HepG2 (cell line): ENCODE data around the gene TRPC1. TPM values are rescaled to one million over a fixed set of nuclear protein-coding genes. Genes with fewer than 3 reads are reported as not detected.

Experiments
- HMG20A ChIP-seq: IDR thresholded peaks from 2 replicates; pipeline ENCODE4 v1.6.1; 2016; ENCODE audit warnings: borderline replicate concordance
- KDM3A ChIP-seq: IDR thresholded peaks from 2 replicates; pipeline ENCODE4 v1.6.1; 2018; ENCODE audit warnings: low read depth, missing compliant biosample characterization
- RELA ChIP-seq: sonication (generic); formaldehyde crosslinking; IDR thresholded peaks from 2 replicates; pipeline ENCODE4 v1.4.0; 2020; ENCODE audit warnings: missing genetic modification reagents
- ZNF703 ChIP-seq: sonication (generic); formaldehyde crosslinking; IDR thresholded peaks from 2 replicates; pipeline ENCODE4 v1.5.1; 2020; ENCODE audit warnings: missing genetic modification reagents, mild to moderate bottlenecking, moderate library complexity, borderline replicate concordance
- ZNF737 ChIP-seq: sonication (generic); formaldehyde crosslinking; IDR thresholded peaks from 2 replicates; pipeline ENCODE4 v1.5.0; 2020; ENCODE audit warnings: missing genetic modification reagents, mild to moderate bottlenecking, borderline replicate concordance
- polyA plus RNA-seq, 8 experiments: library from polyadenylated mRNA; depleted of rRNA in 3 of 8; stranded (reverse) in 7 of 8; unstranded in 1 of 8; fragments of >200 nt; fragmentation: Illumina TruSeq in 4 of 8; extraction: Trizol in 4 of 8; gene quantifications; 2 replicates each; pipeline versions ENCODE4 v1.2.1 to v1.2.3, GENCODE V29; 2011 to 2016; ENCODE audit warnings: low read depth in 4 of 8, missing spikeins in 1 of 8, mixed read lengths in 1 of 8; ENCODE audit not compliant: insufficient read depth in 1 of 8
- total RNA-seq, 5 experiments: library from RNA; depleted of rRNA; stranded (reverse); fragments of >200 nt; fragmentation: Illumina TruSeq; extraction: Trizol; gene quantifications; 2 replicates each; pipeline ENCODE4 v1.2.3, GENCODE V29; 2016; ENCODE audit warnings: low read depth in 1 of 5
- TF ChIP-seq, protein P1 (sequence below): sonication (generic); formaldehyde crosslinking; IDR thresholded peaks from 2 replicates; pipeline ENCODE4 v1.5.1; 2020; ENCODE audit warnings: missing genetic modification reagents, mild to moderate bottlenecking, borderline replicate concordance
- TF ChIP-seq, protein P2 (sequence below): sonication (generic); formaldehyde crosslinking; IDR thresholded peaks from one replicate; pipeline ENCODE4 v1.5.1; 2020; ENCODE audit warnings: mild to moderate bottlenecking, missing genetic modification reagents; ENCODE audit errors: not compliant biosample characterization
- TF ChIP-seq, protein P3 (sequence below): sonication (generic); formaldehyde crosslinking; IDR thresholded peaks from 2 replicates; pipeline ENCODE4 v1.8.0; 2022; ENCODE audit warnings: missing genetic modification reagents, mild to moderate bottlenecking, borderline replicate concordance
- TF ChIP-seq, protein P4 (sequence below): sonication (generic); formaldehyde crosslinking; IDR thresholded peaks from 2 replicates; pipeline ENCODE4 v1.9.0; 2021; ENCODE audit warnings: missing genetic modification reagents, borderline replicate concordance
- TF ChIP-seq, protein P5 (sequence below): sonication (generic); formaldehyde crosslinking; IDR thresholded peaks from 2 replicates; pipeline ENCODE4 v1.5.1; 2020; ENCODE audit warnings: mild to moderate bottlenecking, missing genetic modification reagents

TRPC1 gene
- total and polyA plus RNA-seq, 2 of the 13 experiments (the other 11 are each of a cell fraction or from before 2014, with no cell fraction given) = 10.8 to 13.1 TPM

DNA sequence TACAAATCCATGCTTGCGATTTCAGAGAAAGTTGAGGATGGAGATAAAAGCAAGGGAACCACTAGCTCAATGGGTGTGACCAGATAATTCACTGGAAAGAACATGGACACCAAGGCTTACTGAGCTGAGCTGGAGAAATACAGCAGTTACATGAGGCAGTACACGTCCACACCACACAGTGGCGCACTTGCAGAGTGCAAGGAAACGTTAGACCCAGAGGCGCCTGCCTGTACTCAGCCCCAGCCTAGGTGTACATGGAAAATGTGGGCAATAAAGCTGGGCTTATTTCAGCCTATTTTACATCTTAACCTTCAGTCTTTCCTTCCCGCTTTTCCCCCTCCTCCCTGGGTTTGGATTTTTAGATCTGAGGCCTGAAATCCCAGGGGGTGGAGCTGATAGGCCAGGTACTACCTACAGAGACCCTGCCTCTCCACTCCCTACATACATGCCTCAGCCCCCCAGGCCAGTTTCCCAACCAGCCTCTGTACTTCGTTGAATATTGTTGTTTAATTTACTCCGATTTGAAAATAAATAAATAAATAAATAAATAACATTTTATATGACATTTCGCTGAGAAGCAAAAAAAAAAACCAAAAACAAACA is 105.0 kb downstream of the TRPC1 start (continued):
- TF ChIP-seq, protein P1, sequence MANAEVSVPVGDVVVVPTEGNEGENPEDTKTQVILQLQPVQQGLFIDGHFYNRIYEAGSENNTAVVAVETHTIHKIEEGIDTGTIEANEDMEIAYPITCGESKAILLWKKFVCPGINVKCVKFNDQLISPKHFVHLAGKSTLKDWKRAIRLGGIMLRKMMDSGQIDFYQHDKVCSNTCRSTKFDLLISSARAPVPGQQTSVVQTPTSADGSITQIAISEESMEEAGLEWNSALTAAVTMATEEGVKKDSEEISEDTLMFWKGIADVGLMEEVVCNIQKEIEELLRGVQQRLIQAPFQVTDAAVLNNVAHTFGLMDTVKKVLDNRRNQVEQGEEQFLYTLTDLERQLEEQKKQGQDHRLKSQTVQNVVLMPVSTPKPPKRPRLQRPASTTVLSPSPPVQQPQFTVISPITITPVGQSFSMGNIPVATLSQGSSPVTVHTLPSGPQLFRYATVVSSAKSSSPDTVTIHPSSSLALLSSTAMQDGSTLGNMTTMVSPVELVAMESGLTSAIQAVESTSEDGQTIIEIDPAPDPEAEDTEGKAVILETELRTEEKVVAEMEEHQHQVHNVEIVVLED = no peak
- TF ChIP-seq ZNF737 (CRISPR knock-in tag) (no peak), RELA (CRISPR knock-in tag) (no peak), ZNF703 (CRISPR knock-in tag) (no peak), KDM3A (CRISPR knock-in tag) (no peak), HMG20A (CRISPR knock-in tag) (no peak; the same call in 1 of the 2 replicates)
- TF ChIP-seq, protein P2, sequence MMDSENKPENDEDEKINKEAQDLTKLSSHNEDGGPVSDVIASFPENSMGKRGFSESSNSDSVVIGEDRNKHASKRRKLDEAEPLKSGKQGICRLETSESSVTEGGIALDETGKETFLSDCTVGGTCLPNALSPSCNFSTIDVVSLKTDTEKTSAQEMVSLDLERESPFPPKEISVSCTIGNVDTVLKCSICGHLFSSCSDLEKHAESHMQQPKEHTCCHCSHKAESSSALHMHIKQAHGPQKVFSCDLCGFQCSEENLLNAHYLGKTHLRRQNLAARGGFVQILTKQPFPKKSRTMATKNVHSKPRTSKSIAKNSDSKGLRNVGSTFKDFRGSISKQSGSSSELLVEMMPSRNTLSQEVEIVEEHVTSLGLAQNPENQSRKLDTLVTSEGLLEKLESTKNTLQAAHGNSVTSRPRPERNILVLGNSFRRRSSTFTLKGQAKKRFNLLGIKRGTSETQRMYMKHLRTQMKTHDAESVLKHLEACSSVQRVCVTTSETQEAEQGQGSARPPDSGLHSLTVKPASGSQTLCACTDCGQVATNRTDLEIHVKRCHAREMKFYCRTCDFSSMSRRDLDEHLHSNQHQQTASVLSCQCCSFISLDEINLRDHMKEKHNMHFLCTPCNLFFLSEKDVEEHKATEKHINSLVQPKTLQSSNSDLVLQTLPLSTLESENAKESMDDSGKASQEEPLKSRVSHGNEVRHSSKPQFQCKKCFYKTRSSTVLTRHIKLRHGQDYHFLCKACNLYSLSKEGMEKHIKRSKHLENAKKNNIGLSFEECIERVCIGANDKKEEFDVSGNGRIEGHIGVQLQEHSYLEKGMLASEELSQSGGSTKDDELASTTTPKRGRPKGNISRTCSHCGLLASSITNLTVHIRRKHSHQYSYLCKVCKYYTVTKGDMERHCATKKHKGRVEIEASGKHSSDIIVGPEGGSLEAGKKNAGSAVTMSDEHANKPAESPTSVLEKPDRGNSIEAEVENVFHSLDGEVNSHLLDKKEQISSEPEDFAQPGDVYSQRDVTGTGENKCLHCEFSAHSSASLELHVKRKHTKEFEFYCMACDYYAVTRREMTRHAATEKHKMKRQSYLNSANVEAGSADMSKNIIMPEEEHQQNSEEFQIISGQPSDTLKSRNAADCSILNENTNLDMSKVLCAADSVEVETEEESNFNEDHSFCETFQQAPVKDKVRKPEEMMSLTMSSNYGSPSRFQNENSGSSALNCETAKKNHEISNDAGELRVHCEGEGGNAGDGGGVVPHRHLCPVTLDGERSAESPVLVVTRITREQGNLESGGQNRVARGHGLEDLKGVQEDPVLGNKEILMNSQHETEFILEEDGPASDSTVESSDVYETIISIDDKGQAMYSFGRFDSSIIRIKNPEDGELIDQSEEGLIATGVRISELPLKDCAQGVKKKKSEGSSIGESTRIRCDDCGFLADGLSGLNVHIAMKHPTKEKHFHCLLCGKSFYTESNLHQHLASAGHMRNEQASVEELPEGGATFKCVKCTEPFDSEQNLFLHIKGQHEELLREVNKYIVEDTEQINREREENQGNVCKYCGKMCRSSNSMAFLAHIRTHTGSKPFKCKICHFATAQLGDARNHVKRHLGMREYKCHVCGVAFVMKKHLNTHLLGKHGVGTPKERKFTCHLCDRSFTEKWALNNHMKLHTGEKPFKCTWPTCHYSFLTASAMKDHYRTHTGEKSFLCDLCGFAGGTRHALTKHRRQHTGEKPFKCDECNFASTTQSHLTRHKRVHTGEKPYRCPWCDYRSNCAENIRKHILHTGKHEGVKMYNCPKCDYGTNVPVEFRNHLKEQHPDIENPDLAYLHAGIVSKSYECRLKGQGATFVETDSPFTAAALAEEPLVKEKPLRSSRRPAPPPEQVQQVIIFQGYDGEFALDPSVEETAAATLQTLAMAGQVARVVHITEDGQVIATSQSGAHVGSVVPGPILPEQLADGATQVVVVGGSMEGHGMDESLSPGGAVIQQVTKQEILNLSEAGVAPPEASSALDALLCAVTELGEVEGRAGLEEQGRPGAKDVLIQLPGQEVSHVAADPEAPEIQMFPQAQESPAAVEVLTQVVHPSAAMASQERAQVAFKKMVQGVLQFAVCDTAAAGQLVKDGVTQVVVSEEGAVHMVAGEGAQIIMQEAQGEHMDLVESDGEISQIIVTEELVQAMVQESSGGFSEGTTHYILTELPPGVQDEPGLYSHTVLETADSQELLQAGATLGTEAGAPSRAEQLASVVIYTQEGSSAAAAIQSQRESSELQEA (CRISPR knock-in tag) = no peak
- TF ChIP-seq, protein P3, sequence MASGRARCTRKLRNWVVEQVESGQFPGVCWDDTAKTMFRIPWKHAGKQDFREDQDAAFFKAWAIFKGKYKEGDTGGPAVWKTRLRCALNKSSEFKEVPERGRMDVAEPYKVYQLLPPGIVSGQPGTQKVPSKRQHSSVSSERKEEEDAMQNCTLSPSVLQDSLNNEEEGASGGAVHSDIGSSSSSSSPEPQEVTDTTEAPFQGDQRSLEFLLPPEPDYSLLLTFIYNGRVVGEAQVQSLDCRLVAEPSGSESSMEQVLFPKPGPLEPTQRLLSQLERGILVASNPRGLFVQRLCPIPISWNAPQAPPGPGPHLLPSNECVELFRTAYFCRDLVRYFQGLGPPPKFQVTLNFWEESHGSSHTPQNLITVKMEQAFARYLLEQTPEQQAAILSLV = no peak
- TF ChIP-seq, protein P4, sequence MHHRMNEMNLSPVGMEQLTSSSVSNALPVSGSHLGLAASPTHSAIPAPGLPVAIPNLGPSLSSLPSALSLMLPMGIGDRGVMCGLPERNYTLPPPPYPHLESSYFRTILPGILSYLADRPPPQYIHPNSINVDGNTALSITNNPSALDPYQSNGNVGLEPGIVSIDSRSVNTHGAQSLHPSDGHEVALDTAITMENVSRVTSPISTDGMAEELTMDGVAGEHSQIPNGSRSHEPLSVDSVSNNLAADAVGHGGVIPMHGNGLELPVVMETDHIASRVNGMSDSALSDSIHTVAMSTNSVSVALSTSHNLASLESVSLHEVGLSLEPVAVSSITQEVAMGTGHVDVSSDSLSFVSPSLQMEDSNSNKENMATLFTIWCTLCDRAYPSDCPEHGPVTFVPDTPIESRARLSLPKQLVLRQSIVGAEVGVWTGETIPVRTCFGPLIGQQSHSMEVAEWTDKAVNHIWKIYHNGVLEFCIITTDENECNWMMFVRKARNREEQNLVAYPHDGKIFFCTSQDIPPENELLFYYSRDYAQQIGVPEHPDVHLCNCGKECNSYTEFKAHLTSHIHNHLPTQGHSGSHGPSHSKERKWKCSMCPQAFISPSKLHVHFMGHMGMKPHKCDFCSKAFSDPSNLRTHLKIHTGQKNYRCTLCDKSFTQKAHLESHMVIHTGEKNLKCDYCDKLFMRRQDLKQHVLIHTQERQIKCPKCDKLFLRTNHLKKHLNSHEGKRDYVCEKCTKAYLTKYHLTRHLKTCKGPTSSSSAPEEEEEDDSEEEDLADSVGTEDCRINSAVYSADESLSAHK = no peak
- TF ChIP-seq, protein P5, sequence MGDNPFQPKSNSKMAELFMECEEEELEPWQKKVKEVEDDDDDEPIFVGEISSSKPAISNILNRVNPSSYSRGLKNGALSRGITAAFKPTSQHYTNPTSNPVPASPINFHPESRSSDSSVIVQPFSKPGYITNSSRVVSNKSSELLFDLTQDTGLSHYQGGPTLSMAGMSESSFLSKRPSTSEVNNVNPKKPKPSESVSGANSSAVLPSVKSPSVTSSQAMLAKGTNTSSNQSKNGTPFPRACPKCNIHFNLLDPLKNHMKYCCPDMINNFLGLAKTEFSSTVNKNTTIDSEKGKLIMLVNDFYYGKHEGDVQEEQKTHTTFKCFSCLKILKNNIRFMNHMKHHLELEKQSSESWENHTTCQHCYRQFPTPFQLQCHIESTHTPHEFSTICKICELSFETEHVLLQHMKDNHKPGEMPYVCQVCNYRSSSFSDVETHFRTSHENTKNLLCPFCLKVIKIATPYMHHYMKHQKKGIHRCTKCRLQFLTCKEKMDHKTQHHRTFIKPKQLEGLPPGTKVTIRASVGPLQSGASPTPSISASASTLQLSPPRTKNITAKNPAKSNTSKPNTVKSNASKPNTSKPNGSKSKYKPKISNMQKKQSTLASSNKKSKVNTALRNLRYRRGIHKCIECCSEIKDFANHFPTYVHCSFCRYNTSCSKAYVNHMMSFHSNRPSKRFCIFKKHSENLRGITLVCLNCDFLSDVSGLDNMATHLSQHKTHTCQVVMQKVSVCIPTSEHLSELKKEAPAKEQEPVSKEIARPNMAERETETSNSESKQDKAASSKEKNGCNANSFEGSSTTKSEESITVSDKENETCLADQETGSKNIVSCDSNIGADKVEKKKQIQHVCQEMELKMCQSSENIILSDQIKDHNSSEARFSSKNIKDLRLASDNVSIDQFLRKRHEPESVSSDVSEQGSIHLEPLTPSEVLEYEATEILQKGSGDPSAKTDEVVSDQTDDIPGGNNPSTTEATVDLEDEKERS (CRISPR knock-in tag) = peak; percentile 71; the same call in 1 of the 2 replicates
